Measurements from ENCODE around the gene ASB12. TPM values are rescaled to one million over a fixed set of nuclear protein-coding genes. Genes with fewer than 3 reads are reported as not detected.

Gene ASB12
- total and polyA plus RNA-seq, 8 donors = 0.12 to 0.21 (median 0.15) TPM; not detected in 3

DNA sequence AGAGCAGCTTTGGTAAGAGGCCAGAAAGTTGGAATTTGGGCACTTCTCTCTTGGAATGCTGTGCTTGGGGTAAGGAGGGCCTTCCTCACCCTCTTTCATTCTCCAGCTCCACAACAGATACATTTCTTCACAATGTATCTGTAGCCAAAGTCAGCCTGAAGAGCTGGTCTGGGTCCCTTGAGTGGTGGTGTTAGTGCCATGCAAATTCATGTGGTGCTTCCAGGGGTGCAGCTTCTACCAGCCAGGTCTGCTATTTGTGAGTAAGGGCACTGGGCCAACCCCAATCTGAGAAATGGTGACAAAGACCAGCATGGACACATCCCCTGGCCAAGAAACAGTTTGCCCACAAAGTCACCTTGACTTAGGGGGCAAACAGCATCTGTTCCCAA lies 42.7 kb downstream of the ASB12 start:
- no peak for DNase-seq
- FAIRE-seq = no peak
- Histone ChIP-seq H3K27me3 (no peaks in the 10 kb centered on the region), H3K9me3 (no peaks in the 10 kb centered on the region), H3K4me3 (no peak overlapping the region), H3K27ac (no peak overlapping the region), H3K36me3 (peaks cover 0 to 3% (median 0%) of the 10 kb centered on the region in 3 donors), H3K4me1 (no peaks in the 10 kb centered on the region)
- TF ChIP-seq, protein P1, sequence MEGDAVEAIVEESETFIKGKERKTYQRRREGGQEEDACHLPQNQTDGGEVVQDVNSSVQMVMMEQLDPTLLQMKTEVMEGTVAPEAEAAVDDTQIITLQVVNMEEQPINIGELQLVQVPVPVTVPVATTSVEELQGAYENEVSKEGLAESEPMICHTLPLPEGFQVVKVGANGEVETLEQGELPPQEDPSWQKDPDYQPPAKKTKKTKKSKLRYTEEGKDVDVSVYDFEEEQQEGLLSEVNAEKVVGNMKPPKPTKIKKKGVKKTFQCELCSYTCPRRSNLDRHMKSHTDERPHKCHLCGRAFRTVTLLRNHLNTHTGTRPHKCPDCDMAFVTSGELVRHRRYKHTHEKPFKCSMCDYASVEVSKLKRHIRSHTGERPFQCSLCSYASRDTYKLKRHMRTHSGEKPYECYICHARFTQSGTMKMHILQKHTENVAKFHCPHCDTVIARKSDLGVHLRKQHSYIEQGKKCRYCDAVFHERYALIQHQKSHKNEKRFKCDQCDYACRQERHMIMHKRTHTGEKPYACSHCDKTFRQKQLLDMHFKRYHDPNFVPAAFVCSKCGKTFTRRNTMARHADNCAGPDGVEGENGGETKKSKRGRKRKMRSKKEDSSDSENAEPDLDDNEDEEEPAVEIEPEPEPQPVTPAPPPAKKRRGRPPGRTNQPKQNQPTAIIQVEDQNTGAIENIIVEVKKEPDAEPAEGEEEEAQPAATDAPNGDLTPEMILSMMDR (IDR thresholded peaks at IDR 0.05) = no peak
- intact Hi-C loops (cut with DNase I) = no loop called here
- ATAC-seq = no peak

DNA sequence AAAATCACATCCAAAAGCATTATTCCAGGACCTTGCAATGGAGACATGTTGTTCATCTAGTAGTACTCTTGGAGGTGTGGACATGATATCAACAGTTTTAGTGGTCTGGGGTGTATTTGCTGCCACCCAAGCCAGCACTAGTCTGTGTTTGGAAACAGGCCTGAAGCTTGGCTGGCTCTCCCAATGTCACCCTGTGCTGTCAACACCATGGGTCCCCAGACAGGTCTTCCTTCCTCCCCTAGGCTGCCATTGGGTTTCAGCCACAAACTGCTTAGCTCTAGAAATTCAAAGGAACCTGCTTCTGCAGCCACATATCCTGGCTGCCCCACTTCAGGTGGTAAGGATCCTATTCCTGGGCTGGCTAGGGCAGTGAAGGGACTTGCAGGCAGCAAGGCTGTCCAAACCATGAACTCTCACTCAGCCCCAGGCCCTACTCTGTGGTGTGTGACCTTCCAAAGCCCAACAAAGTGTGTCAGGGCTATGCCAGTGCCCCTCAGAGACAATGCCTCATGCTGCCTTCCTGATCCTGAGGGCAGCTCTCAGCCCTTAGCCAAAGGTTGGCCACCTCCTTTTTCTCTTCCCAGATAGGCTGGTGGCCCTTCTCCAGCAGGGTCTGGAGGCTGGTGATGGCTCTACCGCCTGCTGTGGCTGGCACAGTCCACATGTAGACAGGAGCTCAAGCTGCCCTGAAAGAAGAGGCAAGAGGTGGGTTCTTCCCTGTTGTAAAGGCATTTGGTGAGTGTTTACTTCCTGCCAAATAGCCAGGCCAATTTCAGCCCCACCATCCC lies 43.2 kb downstream of the ASB12 start:
- DNase-seq (no peak), ATAC-seq (no peak), FAIRE-seq (no peak)
- Histone ChIP-seq H3K27me3 (no peaks in the 10 kb centered on the region), H3K27ac (no peak overlapping the region), H3K4me3 (no peak overlapping the region), H3K9me3 (no peaks in the 10 kb centered on the region), H3K4me1 (no peaks in the 10 kb centered on the region), H3K36me3 (peaks cover 0 to 3% (median 0%) of the 10 kb centered on the region in 3 donors)
- WGBS, 2 donors = 72 to 94% methylated on average over 1 of the region's 1 CpG
- TF ChIP-seq, protein P1 (IDR thresholded peaks at IDR 0.05) = no peak
- intact Hi-C loops (cut with DNase I) = no loop called here

DNA sequence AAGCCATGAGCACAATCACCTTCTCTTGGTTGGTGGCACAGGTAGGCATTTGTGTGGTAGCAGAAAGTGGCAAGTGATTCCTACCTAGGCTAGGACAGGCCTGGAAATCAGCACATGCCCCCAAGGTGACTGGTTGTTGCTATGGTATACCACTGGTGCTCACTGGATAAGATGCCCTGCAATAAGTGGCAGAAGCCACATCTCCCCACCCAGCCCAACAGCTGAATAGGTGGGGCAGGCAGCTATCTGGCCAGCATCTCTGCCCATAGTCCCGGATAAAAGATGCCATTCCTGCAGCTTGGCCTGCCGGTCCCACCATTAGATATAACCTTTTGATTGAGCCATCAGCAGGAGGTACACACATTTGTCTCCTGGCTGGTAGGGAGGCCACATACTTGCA lies 46.0 kb downstream of the ASB12 start:
- H3K4me1 ChIP-seq = no peaks in the 10 kb centered on the region
- FAIRE-seq (no peak), ATAC-seq (no peak), DNase-seq (no peak)
- no peaks in the 10 kb centered on the region for H3K9me3 ChIP-seq
- 85 to 86% methylated on average over 2 of the region's 2 CpGs for WGBS, 2 donors
- no peak overlapping the region for H3K4me3 ChIP-seq
- no peak overlapping the region for H3K27ac ChIP-seq
- TF ChIP-seq, protein P1 (IDR thresholded peaks at IDR 0.05) = no peak
- intact Hi-C loops (cut with DNase I) = no loop called here
- no peaks in the 10 kb centered on the region for H3K27me3 ChIP-seq
- no peaks in the 10 kb centered on the region for H3K36me3 ChIP-seq

DNA sequence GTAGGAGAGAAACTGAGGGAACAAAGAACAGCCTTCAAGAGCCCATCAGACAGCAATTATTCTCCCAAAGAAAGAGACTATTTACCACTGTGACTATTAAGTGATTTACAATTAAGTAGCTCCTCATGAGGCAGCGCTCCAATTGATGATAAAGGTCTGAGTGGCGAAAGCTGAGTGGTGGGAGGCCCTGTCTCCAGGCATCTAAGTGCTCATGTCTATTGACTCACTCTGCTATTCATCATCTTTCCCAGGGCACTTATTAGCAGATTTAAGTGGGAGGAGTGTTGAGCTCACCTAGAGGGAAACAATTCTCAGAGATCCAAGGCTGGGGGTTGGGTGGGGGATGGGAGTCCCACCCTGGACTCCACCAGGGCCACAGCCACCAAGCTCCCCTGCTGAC lies 48.2 kb downstream of the ASB12 start:
- no peaks in the 10 kb centered on the region for H3K36me3 ChIP-seq
- H3K4me3 ChIP-seq = no peak overlapping the region
- no peaks in the 10 kb centered on the region for H3K9me3 ChIP-seq
- no peaks in the 10 kb centered on the region for H3K27me3 ChIP-seq
- H3K4me1 ChIP-seq = no peaks in the 10 kb centered on the region
- no peak for DNase-seq
- no peak overlapping the region for H3K27ac ChIP-seq
- TF ChIP-seq, protein P1 (IDR thresholded peaks at IDR 0.05) = no peak
- 77 to 96% methylated on average over 2 of the region's 2 CpGs for WGBS, 2 donors
- intact Hi-C loops (cut with DNase I) = no loop called here
- no peak for ATAC-seq
- FAIRE-seq = no peak

DNA sequence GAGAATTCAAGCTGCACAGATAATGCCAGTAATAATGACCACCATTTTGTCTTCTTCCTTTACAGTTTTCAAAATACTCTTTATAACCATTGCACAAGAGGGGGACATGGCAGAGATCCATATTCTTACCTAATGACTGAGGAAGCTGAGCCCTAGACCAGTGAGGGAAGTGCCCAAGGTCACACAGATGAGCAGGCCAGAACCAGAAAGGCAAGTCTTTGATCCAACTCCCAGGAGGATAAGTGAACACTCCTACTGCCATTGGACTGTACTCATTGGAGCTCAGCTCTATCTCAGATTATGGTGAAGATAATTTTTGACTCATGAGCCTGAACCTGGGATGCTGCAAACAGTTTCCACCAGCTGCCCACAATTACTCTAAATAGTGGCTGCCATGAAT lies 53.5 kb downstream of the ASB12 start:
- no peaks in the 10 kb centered on the region for H3K4me1 ChIP-seq
- TF ChIP-seq, protein P1 (IDR thresholded peaks at IDR 0.05) = no peak
- H3K4me3 ChIP-seq = no peak overlapping the region
- intact Hi-C loops (cut with DNase I) = no loop called here
- ATAC-seq = peak in 3 of 4 donors; percentile 45 to 85 (median 74)
- no peaks in the 10 kb centered on the region for H3K36me3 ChIP-seq
- H3K9me3 ChIP-seq = no peaks in the 10 kb centered on the region
- no peaks in the 10 kb centered on the region for H3K27me3 ChIP-seq
- no peak for FAIRE-seq
- no peak overlapping the region for H3K27ac ChIP-seq
- DNase-seq = peak in 2 of 6 donors; percentile 3 to 23

Measured in pancreas (tissue), 10 donors.